A549 (cell line): ENCODE measurements around the gene CDYL. TPM values are rescaled to one million over a fixed set of nuclear protein-coding genes. Genes with fewer than 3 reads are reported as not detected.
A peak's percentile ranks its signal among the peaks of the same experiment; 100 is the strongest.

Source experiments
- ATAC-seq, 2 experiments: fragments of 200-7000 bp in 1 of 2; fragments of >200 bp in 1 of 2; cut with Nextera tagmentation in 1 of 2; cut with Tn5 transposase in 1 of 2; 3 replicates each; pipeline versions ENCODE4 v1.8.0 to v1.9.1; 2018 to 2020; ENCODE audit warnings: mild to moderate bottlenecking in 1 of 2, moderate library complexity in 1 of 2
- CTCF ChIA-PET: fragments of 300-600 bp; sonication (Branson Sonifier 250); formaldehyde crosslinking; extraction: SDS; loops from one replicate; lab custom pipeline; 2021; ENCODE audit warnings: antibody characterized with exemption, inconsistent platforms; lab: Yijun Ruan, JAX
- POLR2A ChIA-PET: fragments of 350-600 bp; formaldehyde crosslinking; extraction: SDS; loops from one replicate; lab custom pipeline; 2021; ENCODE audit warnings: antibody characterized with exemption, inconsistent platforms; lab: Yijun Ruan, JAX
- DNase-seq, 2 experiments: peaks; one replicate each; pipeline versions ENCODE4 v3.0.0 to v3.0.0-alpha.2; 2011 to 2016; ENCODE audit warnings: low read depth in 1 of 2, low spot score in 1 of 2
- FAIRE-seq: peaks from 2 replicates; lab custom pipeline; 2011; peaks lifted over from hg19 to GRCh38; lab: Jason Lieb, UNC
- H3K27ac ChIP-seq, 2 experiments: fragments of >200 bp; sonication (Bioruptor Twin); formaldehyde crosslinking; 3 replicates each; pipeline ENCODE4 v1.5.1; 2016 to 2017
- H3K4me1 ChIP-seq: fragments of >200 bp; sonication (Bioruptor Twin); formaldehyde crosslinking; 3 replicates; pipeline ENCODE4 v1.6.1; 2016
- H3K4me2 ChIP-seq: fragments of >200 bp; sonication (Bioruptor Twin); formaldehyde crosslinking; 3 replicates; pipeline ENCODE4 v1.6.1; 2016
- H3K4me3 ChIP-seq: fragments of >200 bp; sonication (Bioruptor Twin); formaldehyde crosslinking; 3 replicates; pipeline ENCODE4 v1.5.1; 2016
- H3K9me3 ChIP-seq: fragments of >200 bp; sonication (Bioruptor Twin); formaldehyde crosslinking; 3 replicates; pipeline ENCODE4 v1.6.1; 2016
- BCL3 ChIP-seq: fragments of >200 bp; sonication (Bioruptor Twin); formaldehyde crosslinking; IDR thresholded peaks from 3 replicates; pipeline ENCODE4 v1.6.1; 2016
- BHLHE40 ChIP-seq: IDR thresholded peaks from 2 replicates; pipeline ENCODE4 v1.6.1; 2012; ENCODE audit warnings: low read depth, low read length, inconsistent platforms
- CEBPB ChIP-seq, 2 experiments: fragments of >200 bp in 1 of 2; sonication (Bioruptor Twin) in 1 of 2; formaldehyde crosslinking in 1 of 2; IDR thresholded peaks; 2 replicates each; pipeline ENCODE4 v1.6.1; 2012 to 2016
- CHD4 ChIP-seq: fragments of 200-600 bp; sonication (generic); IDR thresholded peaks from 2 replicates; pipeline ENCODE4 v1.6.1; 2016; ENCODE audit warnings: antibody characterized with exemption, mild to moderate bottlenecking, borderline replicate concordance
- EHF ChIP-seq: fragments of 250-450 bp; sonication (Bioruptor Pico); IDR thresholded peaks from 2 replicates; pipeline ENCODE4 v1.5.0; 2020; ENCODE audit warnings: mild to moderate bottlenecking
- EHMT2 ChIP-seq: fragments of 200-600 bp; sonication (generic); IDR thresholded peaks from 2 replicates; pipeline ENCODE4 v1.6.1; 2016; ENCODE audit warnings: antibody characterized with exemption, low read depth, mild to moderate bottlenecking, moderate library complexity
- EP300 ChIP-seq, 2 experiments: fragments of >200 bp; sonication (Bioruptor Twin); formaldehyde crosslinking; IDR thresholded peaks; 2 replicates in 1 of 2; 3 replicates in 1 of 2; pipeline ENCODE4 v1.6.1; 2016 to 2017
- FOXS1 ChIP-seq: fragments of 250-450 bp; sonication (Bioruptor Pico); IDR thresholded peaks from 2 replicates; pipeline ENCODE4 v1.5.0; 2020; ENCODE audit warnings: mild to moderate bottlenecking, moderate library complexity
- GATA3 ChIP-seq: IDR thresholded peaks from 2 replicates; pipeline ENCODE4 v1.6.1; 2012; ENCODE audit warnings: borderline replicate concordance
- HEYL ChIP-seq: fragments of 250-450 bp; sonication (Bioruptor Pico); IDR thresholded peaks from 2 replicates; pipeline ENCODE4 v1.8.0; 2021; ENCODE audit warnings: mild to moderate bottlenecking, moderate library complexity
- HOXA7 ChIP-seq: fragments of 250-450 bp; sonication (Bioruptor Pico); IDR thresholded peaks from 2 replicates; pipeline ENCODE4 v1.5.0; 2020; ENCODE audit warnings: mild to moderate bottlenecking, moderate library complexity
- HOXB13 ChIP-seq: fragments of 250-450 bp; sonication (Bioruptor Pico); IDR thresholded peaks from 2 replicates; pipeline ENCODE4 v1.5.0; 2020; ENCODE audit warnings: low read depth, mild to moderate bottlenecking, moderate library complexity
- JUNB ChIP-seq: fragments of >200 bp; sonication (Bioruptor Twin); formaldehyde crosslinking; IDR thresholded peaks from 2 replicates; pipeline ENCODE4 v1.6.1; 2016
- MAFK ChIP-seq: fragments of 450-650 bp; IDR thresholded peaks from 2 replicates; pipeline ENCODE4 v1.6.1; 2014; ENCODE audit not compliant: partially characterized antibody
- NR3C1 ChIP-seq: fragments of >200 bp; sonication (Bioruptor Twin); formaldehyde crosslinking; IDR thresholded peaks from 3 replicates; pipeline ENCODE4 v1.6.1; 2017
- PBX3 ChIP-seq: IDR thresholded peaks from 2 replicates; pipeline ENCODE4 v1.6.1; 2012
- PHF8 ChIP-seq: fragments of 200-600 bp; sonication (generic); IDR thresholded peaks from 2 replicates; pipeline ENCODE4 v1.6.1; 2016; ENCODE audit warnings: low read depth, mild to moderate bottlenecking, antibody characterized with exemption, moderate library complexity, borderline replicate concordance
- POLR2A ChIP-seq: IDR thresholded peaks from 2 replicates; pipeline ENCODE4 v1.6.1; 2012; ENCODE audit warnings: mild to moderate bottlenecking, low read length
- RARB ChIP-seq: fragments of 250-450 bp; sonication (Bioruptor Pico); IDR thresholded peaks from 2 replicates; pipeline ENCODE4 v1.8.0; 2021; ENCODE audit warnings: mild to moderate bottlenecking, moderate library complexity
- RCOR1 ChIP-seq: fragments of 150-350 bp; IDR thresholded peaks from 2 replicates; pipeline ENCODE4 v1.6.1; 2014; ENCODE audit warnings: antibody characterized with exemption, low read length, low read depth
- SMC3 ChIP-seq: fragments of >200 bp; sonication (Bioruptor Twin); formaldehyde crosslinking; IDR thresholded peaks from 3 replicates; pipeline ENCODE4 v1.6.1; 2018; ENCODE audit warnings: inconsistent platforms
- SREBF2 ChIP-seq: fragments of 450-650 bp; IDR thresholded peaks from 2 replicates; pipeline ENCODE4 v1.6.1; 2014; ENCODE audit warnings: mild to moderate bottlenecking, moderate library complexity
- TFCP2L1 ChIP-seq: fragments of 250-450 bp; sonication (Bioruptor Pico); IDR thresholded peaks from 2 replicates; pipeline ENCODE4 v1.5.0; 2021; ENCODE audit warnings: mild to moderate bottlenecking
- ZC3H11A ChIP-seq: fragments of 450-650 bp; IDR thresholded peaks from 2 replicates; pipeline ENCODE4 v1.6.1; 2014; ENCODE audit warnings: antibody characterized with exemption, mild to moderate bottlenecking
- ZFP36 ChIP-seq: fragments of 450-650 bp; IDR thresholded peaks from 2 replicates; pipeline ENCODE4 v1.6.1; 2014; ENCODE audit warnings: borderline replicate concordance; ENCODE audit not compliant: partially characterized antibody
- ZNF302 ChIP-seq: fragments of 250-450 bp; sonication (Bioruptor Pico); IDR thresholded peaks from 2 replicates; pipeline ENCODE4 v1.9.0; 2021; ENCODE audit warnings: inconsistent platforms, mild to moderate bottlenecking, moderate library complexity
- ZSCAN20 ChIP-seq: fragments of 250-450 bp; sonication (Bioruptor Pico); IDR thresholded peaks from 2 replicates; pipeline ENCODE4 v1.8.0; 2022; ENCODE audit warnings: mild to moderate bottlenecking, moderate library complexity
- WGBS: methylation state at CpG from one replicate; pipeline ENCODE4 v1.1.6; 2017; ENCODE audit errors: missing lambda C conversion rate; 5-methylcytosine and 5-hydroxymethylcytosine counted together
- polyA plus RNA-seq, 4 experiments: library from polyadenylated mRNA; depleted of rRNA in 3 of 4; stranded (reverse); fragments of >200 nt; fragmentation: RNase III in 1 of 4; extraction: RNeasy Plus Mini Kit Qiagen cat#74134 plus additional on column Dnase treatment in 1 of 4; gene quantifications; 2 replicates in 3 of 4; 3 replicates in 1 of 4; pipeline ENCODE4 v1.2.3, GENCODE V29; 2011 to 2017
- TF ChIP-seq, protein P1 (sequence below): IDR thresholded peaks from 2 replicates; pipeline ENCODE4 v1.6.1; 2012

Gene CDYL
- polyA plus RNA-seq, 2 of the 4 experiments (the other 2 are of a cell fraction), result 18.6 to 42.7 TPM

- ATAC-seq, result no peak
- H3K4me1 ChIP-seq, result peaks cover 41% of the 10 kb centered on the region
- no peak for TF ChIP-seq ZFP36
- TF ChIP-seq POLR2A, result no peak
- no peak for TF ChIP-seq HEYL (CRISPR knock-in tag)
- no peak for TF ChIP-seq ZC3H11A
- no peak for TF ChIP-seq GATA3
- TF ChIP-seq TFCP2L1 (CRISPR knock-in tag), result no peak
- TF ChIP-seq MAFK, result no peak
- TF ChIP-seq FOXS1 (CRISPR knock-in tag), result no peak
- TF ChIP-seq ZNF302 (CRISPR knock-in tag), result no peak
- no peak for TF ChIP-seq HOXA7 (CRISPR knock-in tag)
- TF ChIP-seq JUNB, result no peak
- TF ChIP-seq ZSCAN20, result no peak
- TF ChIP-seq EP300 (IDR thresholded peaks at IDR 0.05), result no peak
- TF ChIP-seq PHF8, result no peak
- no peak for TF ChIP-seq SMC3
- no peak for TF ChIP-seq BHLHE40
- H3K4me2 ChIP-seq, result no peak overlapping the region
- no peak overlapping the region for H3K4me3 ChIP-seq
- DNase-seq, result no peak
- ChIA-PET POLR2A (no interaction called here), CTCF (interaction anchor here (1.1 kb wide), 1 partner anchor 9 kb away, joined by 3 read pairs; no protein-coding TSS in a partner anchor)
- peak overlapping the region in 1 of 2 experiments; percentile 92; a peak in 3 of 6 replicates for H3K27ac ChIP-seq
- H3K9me3 ChIP-seq, result no peaks in the 10 kb centered on the region
- no peak for FAIRE-seq
- WGBS, result 92% methylated on average over 6 of the region's 8 CpGs
These were observed 168.1 kb downstream of the CDYL start for GRCh38 chr6:4944325-4944724.

- CTCF ChIA-PET, result interaction anchor here (1.2 kb wide), 1 partner anchor 136 kb away, joined by 3 read pairs; no protein-coding TSS in a partner anchor
- DNase-seq (no peak), FAIRE-seq (no peak), ATAC-seq (no peak)
- H3K4me2 ChIP-seq, result no peak overlapping the region
- H3K4me3 ChIP-seq, result no peak overlapping the region
- TF ChIP-seq HEYL (CRISPR knock-in tag) (no peak), RCOR1 (no peak), JUNB (no peak), ZFP36 (no peak), HOXA7 (CRISPR knock-in tag) (no peak), TFCP2L1 (CRISPR knock-in tag) (no peak), ZC3H11A (no peak), MAFK (no peak), EHMT2 (no peak), PHF8 (no peak), BCL3 (no peak), POLR2A (no peak), CHD4 (no peak), NR3C1 (no peak), SREBF2 (no peak), EP300 (IDR thresholded peaks at IDR 0.05) (no peak), RARB (no peak), HOXB13 (CRISPR knock-in tag) (no peak)
- TF ChIP-seq, protein P1, sequence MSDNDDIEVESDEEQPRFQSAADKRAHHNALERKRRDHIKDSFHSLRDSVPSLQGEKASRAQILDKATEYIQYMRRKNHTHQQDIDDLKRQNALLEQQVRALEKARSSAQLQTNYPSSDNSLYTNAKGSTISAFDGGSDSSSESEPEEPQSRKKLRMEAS, result no peak
- TF ChIP-seq, all 56 proteins: peak for 0
- no peak overlapping the region for H3K27ac ChIP-seq
- H3K4me1 ChIP-seq, result peaks cover 27% of the 10 kb centered on the region
- no peaks in the 10 kb centered on the region for H3K9me3 ChIP-seq
- POLR2A ChIA-PET, result no interaction called here
- WGBS, result 100% methylated on average over 5 of the region's 11 CpGs
These were observed 170.3 kb downstream of the CDYL start for GRCh38 chr6:4946521-4946920.

- Histone ChIP-seq H3K4me3 (no peak overlapping the region), H3K9me3 (no peaks in the 10 kb centered on the region), H3K4me2 (no peak overlapping the region), H3K4me1 (peaks cover 15% of the 10 kb centered on the region), H3K27ac (no peak overlapping the region)
- ChIA-PET CTCF (interaction anchor here (0.8 to 1.2 kb wide), 2 partner anchors 135 to 685 kb away, joined by 3 read pairs; no protein-coding TSS in a partner anchor), POLR2A (no interaction called here)
- ATAC-seq, result no peak
- no peak for DNase-seq
- TF ChIP-seq JUNB (no peak), PBX3 (no peak), GATA3 (no peak), ZFP36 (no peak), CEBPB (IDR thresholded peaks at IDR 0.05) (no peak), NR3C1 (no peak), CHD4 (no peak), BHLHE40 (no peak), EHF (no peak)
- TF ChIP-seq, all 56 proteins: peak for 0
- FAIRE-seq, result no peak
- WGBS, result 84% methylated on average over 13 of the region's 13 CpGs
These were observed 171.5 kb downstream of the CDYL start for GRCh38 chr6:4947716-4948115.
